Fibroblast of lung (primary cell): ENCODE measurements around the gene P2RY6.

Experiments used
- CTCF ChIP-seq, 2 donors: IDR thresholded peaks in 1 of 2; conservative IDR thresholded peaks in 1 of 2; 1 replicate in 1 of 2; 2 replicates in 1 of 2; pipeline ENCODE4 v1.5.1; 2011 to 2012; ENCODE audit warnings: low read length in 2 of 2, control low read depth in 1 of 2, inconsistent platforms in 1 of 2, low read depth in 1 of 2, mild to moderate bottlenecking in 1 of 2
- EZH2 ChIP-seq: IDR thresholded peaks from 2 replicates; pipeline ENCODE4 v1.5.1; 2012; ENCODE audit warnings: low read length, control low read depth, mild to moderate bottlenecking; ENCODE audit errors: missing control alignments

GRCh38 chr11:73286240-73286810 lies 14.2 kb downstream of the P2RY6 start:
- no peak for TF ChIP-seq EZH2
- peak in 1 of 2 donors; percentile 4 for TF ChIP-seq CTCF (conservative IDR thresholded peaks at IDR 0.05 in 1 of 2, IDR thresholded peaks at IDR 0.05 in 1 of 2; ENCODE audit: low read depth in 1 of 2, low read length in 2 of 2)
